Stomach (tissue), 4 donors: ENCODE data around the gene TIPARP.

Experiments used
- POLR2A ChIP-seq, 4 donors: fragments of 450-650 bp; IDR thresholded peaks; one replicate each; pipeline ENCODE4 v1.6.1; 2016; ENCODE audit warnings: antibody characterized with exemption in 4 of 4, control low read depth in 2 of 4, mild to moderate bottlenecking in 1 of 4, moderate library complexity in 1 of 4
- POLR2AphosphoS5 ChIP-seq, 3 donors: sonication (generic); formaldehyde crosslinking; IDR thresholded peaks; one replicate each; pipeline ENCODE4 v1.6.1; 2016; ENCODE audit warnings: antibody characterized with exemption in 3 of 3
- TF ChIP-seq, protein P1 (sequence below), 7 experiments: fragments of 450-650 bp in 4 of 7; fragments of 200-600 bp in 3 of 7; sonication (generic) in 3 of 7; IDR thresholded peaks; one replicate each; pipeline ENCODE4 v1.5.1; 2016 to 2019; ENCODE audit warnings: antibody characterized with exemption in 7 of 7, control low read depth in 2 of 7, mild to moderate bottlenecking in 1 of 7

DNA sequence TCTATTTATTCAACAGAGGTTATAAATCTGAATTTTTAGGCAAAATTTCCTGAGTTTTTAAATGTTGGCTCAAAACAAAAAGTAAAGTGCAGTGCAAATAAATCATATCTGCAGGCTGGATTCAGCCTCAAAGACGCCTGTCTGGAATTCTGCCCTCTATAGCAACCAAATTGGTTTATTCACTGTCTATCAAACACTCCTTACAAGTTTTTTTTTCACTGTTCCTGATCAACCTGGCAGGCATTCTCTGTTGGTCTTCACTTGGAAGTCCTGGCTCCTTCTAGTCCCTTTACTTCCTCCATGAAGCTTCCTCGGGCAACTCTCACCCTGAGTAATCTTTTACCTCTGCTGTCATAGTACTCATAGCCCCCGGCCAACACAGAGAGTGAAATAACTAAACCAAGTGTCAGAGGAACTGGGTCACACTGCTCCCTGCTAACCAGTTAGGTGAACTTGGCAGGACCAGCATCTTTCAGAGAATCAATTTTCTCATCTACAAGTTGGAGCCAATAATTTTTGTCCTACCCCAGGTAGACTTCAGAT lies 36.8 kb upstream of the TIPARP start:
- TF ChIP-seq, protein P1, sequence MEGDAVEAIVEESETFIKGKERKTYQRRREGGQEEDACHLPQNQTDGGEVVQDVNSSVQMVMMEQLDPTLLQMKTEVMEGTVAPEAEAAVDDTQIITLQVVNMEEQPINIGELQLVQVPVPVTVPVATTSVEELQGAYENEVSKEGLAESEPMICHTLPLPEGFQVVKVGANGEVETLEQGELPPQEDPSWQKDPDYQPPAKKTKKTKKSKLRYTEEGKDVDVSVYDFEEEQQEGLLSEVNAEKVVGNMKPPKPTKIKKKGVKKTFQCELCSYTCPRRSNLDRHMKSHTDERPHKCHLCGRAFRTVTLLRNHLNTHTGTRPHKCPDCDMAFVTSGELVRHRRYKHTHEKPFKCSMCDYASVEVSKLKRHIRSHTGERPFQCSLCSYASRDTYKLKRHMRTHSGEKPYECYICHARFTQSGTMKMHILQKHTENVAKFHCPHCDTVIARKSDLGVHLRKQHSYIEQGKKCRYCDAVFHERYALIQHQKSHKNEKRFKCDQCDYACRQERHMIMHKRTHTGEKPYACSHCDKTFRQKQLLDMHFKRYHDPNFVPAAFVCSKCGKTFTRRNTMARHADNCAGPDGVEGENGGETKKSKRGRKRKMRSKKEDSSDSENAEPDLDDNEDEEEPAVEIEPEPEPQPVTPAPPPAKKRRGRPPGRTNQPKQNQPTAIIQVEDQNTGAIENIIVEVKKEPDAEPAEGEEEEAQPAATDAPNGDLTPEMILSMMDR (IDR thresholded peaks at IDR 0.05) = no peak
- TF ChIP-seq POLR2AphosphoS5 (IDR thresholded peaks at IDR 0.05) = no peak
- no peak for TF ChIP-seq POLR2A (IDR thresholded peaks at IDR 0.05)
